ENCODE data around the gene JPH3. TPM values are rescaled to one million over a fixed set of nuclear protein-coding genes. Genes with fewer than 3 reads are reported as not detected.

JPH3 gene
- total RNA-seq, 2 experiments from 2014 or later = 0.07 to 0.12 TPM

GRCh38 chr16:87692176-87692575, 89.9 kb downstream of the JPH3 start:
- Mint-ChIP-seq H3K36me3 (peaks cover 5% of the 10 kb centered on the region), H3K4me1 (ENCODE audit: low read depth) (no peaks in the 10 kb centered on the region), H3K9me3 (no peaks in the 10 kb centered on the region), H3K27ac (no peak overlapping the region), H3K27me3 (peaks cover 2% of the 10 kb centered on the region), H3K4me3 (no peak overlapping the region)
- ChIA-PET POLR2A (no interaction called here), CTCF (no interaction called here)
- intact Hi-C loops (cut with micrococcal nuclease) = no loop called here
- no peak for DNase-seq

- Mint-ChIP-seq H3K4me1 (ENCODE audit: low read depth) (peaks cover 3% of the 10 kb centered on the region), H3K27me3 (no peaks in the 10 kb centered on the region), H3K4me3 (no peak overlapping the region), H3K9me3 (no peaks in the 10 kb centered on the region), H3K27ac (no peak overlapping the region), H3K36me3 (peaks cover 5% of the 10 kb centered on the region)
- ChIA-PET CTCF (no interaction called here), POLR2A (no interaction called here)
- DNase-seq = no peak
- intact Hi-C loops (cut with micrococcal nuclease) = no loop called here
Observed at GRCh38 chr16:87692756-87693155, 90.4 kb downstream of the JPH3 start.

GRCh38 chr16:87693827-87694226, 91.5 kb downstream of the JPH3 start:
- H3K9me3 Mint-ChIP-seq = no peaks in the 10 kb centered on the region
- DNase-seq = no peak
- no peak overlapping the region for H3K27ac Mint-ChIP-seq
- POLR2A ChIA-PET = no interaction called here
- peaks cover 13% of the 10 kb centered on the region for H3K4me1 Mint-ChIP-seq (ENCODE audit: low read depth)
- no peaks in the 10 kb centered on the region for H3K27me3 Mint-ChIP-seq
- H3K4me3 Mint-ChIP-seq = no peak overlapping the region
- peaks cover 5% of the 10 kb centered on the region for H3K36me3 Mint-ChIP-seq
- intact Hi-C loops (cut with micrococcal nuclease) = no loop called here
- CTCF ChIA-PET = no interaction called here

- Mint-ChIP-seq H3K27ac (no peak overlapping the region), H3K4me3 (no peak overlapping the region), H3K36me3 (peaks cover 5% of the 10 kb centered on the region), H3K9me3 (no peaks in the 10 kb centered on the region), H3K4me1 (ENCODE audit: low read depth) (peaks cover 18% of the 10 kb centered on the region), H3K27me3 (no peaks in the 10 kb centered on the region)
- ChIA-PET CTCF (no interaction called here), POLR2A (no interaction called here)
- intact Hi-C loops (cut with micrococcal nuclease) = no loop called here
- no peak for DNase-seq
Observed at GRCh38 chr16:87694441-87695125, 92.3 kb downstream of the JPH3 start.

- Mint-ChIP-seq H3K27me3 (no peaks in the 10 kb centered on the region), H3K36me3 (peaks cover 5% of the 10 kb centered on the region), H3K27ac (peak overlapping the region; percentile 28), H3K4me1 (ENCODE audit: low read depth) (peaks cover 24% of the 10 kb centered on the region), H3K4me3 (no peak overlapping the region), H3K9me3 (no peaks in the 10 kb centered on the region)
- intact Hi-C loops (cut with micrococcal nuclease) = no loop called here
- no peak for DNase-seq
- CTCF ChIA-PET = no interaction called here
- POLR2A ChIA-PET = no interaction called here
Observed at GRCh38 chr16:87695534-87695933, 93.2 kb downstream of the JPH3 start.

- intact Hi-C loops (cut with micrococcal nuclease) = no loop called here
- Mint-ChIP-seq H3K36me3 (peaks cover 7% of the 10 kb centered on the region), H3K9me3 (no peaks in the 10 kb centered on the region), H3K27me3 (no peaks in the 10 kb centered on the region), H3K27ac (no peak overlapping the region), H3K4me3 (no peak overlapping the region), H3K4me1 (ENCODE audit: low read depth) (peaks cover 31% of the 10 kb centered on the region)
- ChIA-PET CTCF (no interaction called here), POLR2A (no interaction called here)
- no peak for DNase-seq
Observed at GRCh38 chr16:87696726-87697125, 94.4 kb downstream of the JPH3 start.

- intact Hi-C loops (cut with micrococcal nuclease) = no loop called here
- Mint-ChIP-seq H3K4me1 (ENCODE audit: low read depth) (peaks cover 35% of the 10 kb centered on the region), H3K9me3 (no peaks in the 10 kb centered on the region), H3K36me3 (peaks cover 9% of the 10 kb centered on the region), H3K4me3 (no peak overlapping the region), H3K27ac (peak overlapping the region; percentile 33), H3K27me3 (no peaks in the 10 kb centered on the region)
- POLR2A ChIA-PET = no interaction called here
- DNase-seq = no peak
- CTCF ChIA-PET = no interaction called here
Observed at GRCh38 chr16:87697256-87697655, 94.9 kb downstream of the JPH3 start.

GRCh38 chr16:87697792-87698191, 95.5 kb downstream of the JPH3 start:
- peaks cover 40% of the 10 kb centered on the region for H3K4me1 Mint-ChIP-seq (ENCODE audit: low read depth)
- ChIA-PET CTCF (no interaction called here), POLR2A (no interaction called here)
- intact Hi-C loops (cut with micrococcal nuclease) = loop anchor here (1.0 kb wide), 1 partner anchor 16 kb away; no protein-coding TSS in a partner anchor
- DNase-seq = no peak
- H3K4me3 Mint-ChIP-seq = no peak overlapping the region
- peak overlapping the region; percentile 87 for H3K27ac Mint-ChIP-seq
- no peaks in the 10 kb centered on the region for H3K9me3 Mint-ChIP-seq
- H3K27me3 Mint-ChIP-seq = no peaks in the 10 kb centered on the region
- peaks cover 14% of the 10 kb centered on the region for H3K36me3 Mint-ChIP-seq

- Mint-ChIP-seq H3K36me3 (peaks cover 14% of the 10 kb centered on the region), H3K9me3 (no peaks in the 10 kb centered on the region), H3K4me3 (no peak overlapping the region), H3K4me1 (ENCODE audit: low read depth) (peaks cover 45% of the 10 kb centered on the region), H3K27me3 (no peaks in the 10 kb centered on the region), H3K27ac (peak overlapping the region; percentile 87)
- CTCF ChIA-PET = no interaction called here
- intact Hi-C loops (cut with micrococcal nuclease) = loop anchor here (1.0 kb wide), 1 partner anchor 15 kb away; no protein-coding TSS in a partner anchor
- POLR2A ChIA-PET = interaction anchor here (1.0 kb wide), 1 partner anchor 8 kb away, joined by 4 read pairs; no protein-coding TSS in a partner anchor
- DNase-seq = peak; percentile 60
Observed at GRCh38 chr16:87698241-87698640, 95.9 kb downstream of the JPH3 start.

- CTCF ChIA-PET = no interaction called here
Observed at GRCh38 chr16:87698676-87699199, 96.4 kb downstream of the JPH3 start.

GRCh38 chr16:87700406-87701077, 98.2 kb downstream of the JPH3 start:
- H3K9me3 Mint-ChIP-seq = no peaks in the 10 kb centered on the region
- DNase-seq = peak; percentile 38
- no peaks in the 10 kb centered on the region for H3K27me3 Mint-ChIP-seq
- CTCF ChIA-PET = no interaction called here
- peaks cover 17% of the 10 kb centered on the region for H3K36me3 Mint-ChIP-seq
- H3K4me1 Mint-ChIP-seq (ENCODE audit: low read depth) = peaks cover 54% of the 10 kb centered on the region
- no peak overlapping the region for H3K4me3 Mint-ChIP-seq
- POLR2A ChIA-PET = no interaction called here
- no peak overlapping the region for H3K27ac Mint-ChIP-seq
- intact Hi-C loops (cut with micrococcal nuclease) = no loop called here

More at GRCh38 chr16:87698676-87699199, 96.4 kb downstream of the JPH3 start:
- H3K27ac Mint-ChIP-seq = peak overlapping the region; percentile 87
- peaks cover 49% of the 10 kb centered on the region for H3K4me1 Mint-ChIP-seq (ENCODE audit: low read depth)
- intact Hi-C loops (cut with micrococcal nuclease) = loop anchor here (1.0 kb wide), 1 partner anchor 15 kb away; no protein-coding TSS in a partner anchor
- H3K36me3 Mint-ChIP-seq = peaks cover 17% of the 10 kb centered on the region
- no peaks in the 10 kb centered on the region for H3K27me3 Mint-ChIP-seq
- POLR2A ChIA-PET = interaction anchor here (1.0 kb wide), 1 partner anchor 9 kb away, joined by 4 read pairs; no protein-coding TSS in a partner anchor
- H3K4me3 Mint-ChIP-seq = no peak overlapping the region
- no peaks in the 10 kb centered on the region for H3K9me3 Mint-ChIP-seq
- peak; percentile 31 for DNase-seq

- Mint-ChIP-seq H3K27me3 (no peaks in the 10 kb centered on the region), H3K4me3 (no peak overlapping the region), H3K9me3 (no peaks in the 10 kb centered on the region), H3K36me3 (peaks cover 17% of the 10 kb centered on the region), H3K27ac (no peak overlapping the region), H3K4me1 (ENCODE audit: low read depth) (peaks cover 54% of the 10 kb centered on the region)
- POLR2A ChIA-PET = no interaction called here
- DNase-seq = no peak
- CTCF ChIA-PET = interaction anchor here (0.9 kb wide), 1 partner anchor 78 kb away, joined by 3 read pairs; no protein-coding TSS in a partner anchor
- intact Hi-C loops (cut with micrococcal nuclease) = no loop called here
Observed at GRCh38 chr16:87701078-87701460, 98.8 kb downstream of the JPH3 start.
